Neural progenitor cell (in vitro differentiated cells): ENCODE results near the gene SLC5A2.

Experiments used
- EZH2 ChIP-seq: fragments of 200-600 bp; sonication (generic); IDR thresholded peaks from 2 replicates; pipeline ENCODE4 v1.6.1; 2017; ENCODE audit warnings: antibody characterized with exemption, mild to moderate bottlenecking, moderate library complexity
- EZH2phosphoT487 ChIP-seq: fragments of 200-600 bp; sonication (generic); IDR thresholded peaks from 2 replicates; pipeline ENCODE4 v1.6.1; 2017; ENCODE audit warnings: antibody characterized with exemption
- TF ChIP-seq, protein P1 (sequence below): fragments of 200-600 bp; sonication (generic); IDR thresholded peaks from 2 replicates; pipeline ENCODE4 v1.5.1; 2017; ENCODE audit warnings: antibody characterized with exemption, mild to moderate bottlenecking

DNA sequence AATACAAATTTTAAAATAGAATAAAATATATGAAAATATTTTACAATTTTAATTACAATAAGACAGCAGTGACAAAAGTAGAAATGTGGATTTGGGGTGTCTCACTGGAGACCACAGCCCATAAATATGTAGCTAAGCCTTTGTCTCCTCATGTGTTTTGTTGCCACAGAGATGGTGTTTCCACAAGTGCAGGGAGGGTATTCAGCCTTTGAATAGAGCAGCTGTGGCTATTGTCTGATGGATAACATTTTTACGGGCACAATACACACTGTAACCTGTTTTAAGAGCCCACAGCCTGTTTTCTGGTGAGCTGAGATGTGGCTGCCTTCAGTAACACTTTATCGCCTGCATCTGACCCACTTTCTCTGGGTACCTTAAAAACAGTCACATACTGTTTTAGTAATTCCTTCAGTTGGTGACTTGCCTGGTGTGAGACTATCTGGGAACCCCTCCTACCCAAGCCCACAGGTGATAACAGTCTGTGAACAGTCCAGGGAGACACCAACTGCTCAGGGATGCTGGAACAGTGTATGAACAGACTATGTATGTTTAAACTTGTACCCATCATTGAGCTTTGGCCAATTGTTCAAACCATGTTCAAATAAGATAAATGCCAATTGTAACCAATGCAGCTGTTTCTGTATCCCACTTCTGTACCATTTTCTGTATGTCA lies 37.0 kb downstream of the SLC5A2 start:
- TF ChIP-seq, protein P1, sequence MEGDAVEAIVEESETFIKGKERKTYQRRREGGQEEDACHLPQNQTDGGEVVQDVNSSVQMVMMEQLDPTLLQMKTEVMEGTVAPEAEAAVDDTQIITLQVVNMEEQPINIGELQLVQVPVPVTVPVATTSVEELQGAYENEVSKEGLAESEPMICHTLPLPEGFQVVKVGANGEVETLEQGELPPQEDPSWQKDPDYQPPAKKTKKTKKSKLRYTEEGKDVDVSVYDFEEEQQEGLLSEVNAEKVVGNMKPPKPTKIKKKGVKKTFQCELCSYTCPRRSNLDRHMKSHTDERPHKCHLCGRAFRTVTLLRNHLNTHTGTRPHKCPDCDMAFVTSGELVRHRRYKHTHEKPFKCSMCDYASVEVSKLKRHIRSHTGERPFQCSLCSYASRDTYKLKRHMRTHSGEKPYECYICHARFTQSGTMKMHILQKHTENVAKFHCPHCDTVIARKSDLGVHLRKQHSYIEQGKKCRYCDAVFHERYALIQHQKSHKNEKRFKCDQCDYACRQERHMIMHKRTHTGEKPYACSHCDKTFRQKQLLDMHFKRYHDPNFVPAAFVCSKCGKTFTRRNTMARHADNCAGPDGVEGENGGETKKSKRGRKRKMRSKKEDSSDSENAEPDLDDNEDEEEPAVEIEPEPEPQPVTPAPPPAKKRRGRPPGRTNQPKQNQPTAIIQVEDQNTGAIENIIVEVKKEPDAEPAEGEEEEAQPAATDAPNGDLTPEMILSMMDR, result no peak
- TF ChIP-seq EZH2 (no peak), EZH2phosphoT487 (no peak)
